Neural cell (in vitro differentiated cells): ENCODE results near the gene FAM9C. TPM values are rescaled to one million over a fixed set of nuclear protein-coding genes. Genes with fewer than 3 reads are reported as not detected.

ENCODE experiments used
- H2AFZ ChIP-seq: fragments of 200-600, 300-800 bp; sonication (generic), shearing (Covaris generic); 2 replicates; pipeline ENCODE4 v1.6.0; 2014; ENCODE audit warnings: low read depth, mild to moderate bottlenecking, antibody characterized with exemption, low read length, moderate library complexity
- H3F3A ChIP-seq: fragments of 200-600 bp; shearing (Covaris generic); 2 replicates; pipeline ENCODE4 v1.6.1; 2016; ENCODE audit warnings: mild to moderate bottlenecking, moderate library complexity, mixed read lengths, antibody characterized with exemption, low read length; ENCODE audit not compliant: insufficient read depth, poor library complexity, severe bottlenecking
- H3K27ac ChIP-seq: fragments of 200-600, 300-800 bp; sonication (generic), shearing (Covaris generic); 2 replicates; pipeline ENCODE4 v1.5.1; 2014; ENCODE audit warnings: mild to moderate bottlenecking, low read length, moderate library complexity
- H3K27me3 ChIP-seq: fragments of 300-800, 200-600 bp; sonication (generic), shearing (Covaris generic); 2 replicates; pipeline ENCODE4 v1.6.0; 2014; ENCODE audit warnings: mild to moderate bottlenecking, low read depth, low read length, moderate library complexity; ENCODE audit not compliant: insufficient read depth
- H3K36me3 ChIP-seq: fragments of 300-800, 200-600 bp; sonication (generic), shearing (Covaris generic); 2 replicates; pipeline ENCODE4 v1.5.1; 2014; ENCODE audit warnings: mild to moderate bottlenecking, antibody characterized with exemption, low read length, moderate library complexity; ENCODE audit not compliant: insufficient read depth
- H3K4me2 ChIP-seq: fragments of 300-800, 200-600 bp; sonication (generic), shearing (Covaris generic); 2 replicates; pipeline ENCODE4 v1.6.0; 2014; ENCODE audit warnings: mild to moderate bottlenecking, low read length
- H3K4me3 ChIP-seq: fragments of 300-800, 200-600 bp; sonication (generic), shearing (Covaris generic); 2 replicates; pipeline ENCODE4 v1.5.1; 2014; ENCODE audit warnings: mild to moderate bottlenecking, low read length, moderate library complexity
- H3K79me2 ChIP-seq: fragments of 200-600 bp; shearing (Covaris generic); replicated peaks from 2 replicates; pipeline ENCODE4 v1.6.0; 2014; ENCODE audit warnings: mild to moderate bottlenecking, low read length, moderate library complexity; ENCODE audit not compliant: insufficient read depth
- H3K9ac ChIP-seq: fragments of 300-800, 200-600 bp; sonication (generic), shearing (Covaris generic); 2 replicates; pipeline ENCODE4 v1.6.1; 2016; ENCODE audit warnings: mild to moderate bottlenecking, low read length, mixed read lengths
- H3K9me2 ChIP-seq: fragments of 200-600 bp; shearing (Covaris generic); 2 replicates; pipeline ENCODE4 v1.6.1; 2016; ENCODE audit warnings: mild to moderate bottlenecking, low read length, mixed read lengths; ENCODE audit not compliant: insufficient read depth
- H3K9me3 ChIP-seq: fragments of 200-600, 300-800 bp; sonication (generic), shearing (Covaris generic); 2 replicates; pipeline ENCODE4 v1.6.1; 2016; ENCODE audit warnings: mild to moderate bottlenecking, mixed run types, low read length, moderate library complexity, mixed read lengths
- H4K20me1 ChIP-seq: fragments of 200-600 bp; shearing (Covaris generic); 2 replicates; pipeline ENCODE4 v1.6.1; 2016; ENCODE audit warnings: mild to moderate bottlenecking, mixed run types; ENCODE audit not compliant: insufficient read depth
- EP300 ChIP-seq: fragments of 450-650 bp; conservative IDR thresholded peaks from 2 replicates; pipeline ENCODE4 v1.6.1; 2014; ENCODE audit warnings: antibody characterized with exemption, mild to moderate bottlenecking, moderate library complexity; ENCODE audit not compliant: poor library complexity, severe bottlenecking
- EZH2 ChIP-seq: fragments of 200-600, 300-800 bp; shearing (Covaris generic), sonication (generic); IDR thresholded peaks from 2 replicates; pipeline ENCODE4 v1.6.1; 2014; ENCODE audit warnings: antibody characterized with exemption, low read length, borderline replicate concordance, mild to moderate bottlenecking; ENCODE audit not compliant: insufficient read depth, poor library complexity, severe bottlenecking
- MXI1 ChIP-seq: fragments of 450-650 bp; conservative IDR thresholded peaks from 2 replicates; pipeline ENCODE4 v1.6.1; 2014; ENCODE audit warnings: antibody characterized with exemption, mild to moderate bottlenecking; ENCODE audit not compliant: poor library complexity, severe bottlenecking
- POLR2AphosphoS5 ChIP-seq: IDR thresholded peaks from 2 replicates; pipeline ENCODE4 v1.6.1; 2012
- RAD21 ChIP-seq: fragments of 450-650 bp; conservative IDR thresholded peaks from 2 replicates; pipeline ENCODE4 v1.6.1; 2014; ENCODE audit warnings: antibody characterized with exemption, mild to moderate bottlenecking, moderate library complexity
- SMC3 ChIP-seq: fragments of 450-650 bp; conservative IDR thresholded peaks from 2 replicates; pipeline ENCODE4 v1.6.1; 2014; ENCODE audit warnings: antibody characterized with exemption, mild to moderate bottlenecking, moderate library complexity; ENCODE audit not compliant: poor library complexity
- TAF1 ChIP-seq: IDR thresholded peaks from 2 replicates; pipeline ENCODE4 v1.6.1; 2012; ENCODE audit warnings: low read depth
- polyA minus RNA-seq: library from RNA; depleted of rRNA, polyadenylated mRNA; stranded (reverse); fragments of >200 nt; gene quantifications from 2 replicates; pipeline ENCODE4 v1.2.3, GENCODE V29; 2014
- polyA plus RNA-seq: library from polyadenylated mRNA; depleted of rRNA; stranded (reverse); fragments of >200 nt; gene quantifications from 2 replicates; pipeline ENCODE4 v1.2.3, GENCODE V29; 2014
- TF ChIP-seq, protein P1 (sequence below): fragments of 450-650 bp; IDR thresholded peaks from 2 replicates; pipeline ENCODE4 v1.5.1; 2014; ENCODE audit warnings: antibody characterized with exemption, mild to moderate bottlenecking, moderate library complexity; ENCODE audit not compliant: poor library complexity, severe bottlenecking
- TF ChIP-seq, protein P2 (sequence below): IDR thresholded peaks from 2 replicates; pipeline ENCODE4 v1.6.1; 2012; ENCODE audit warnings: borderline replicate concordance

FAM9C gene
- not detected in 2 replicates for polyA plus RNA-seq
- not detected in 2 replicates for polyA minus RNA-seq

GRCh38 chrX:13044441-13044840, at the start of gene FAM9C:
FAM9C (minus strand) TSS chrX:13044620; CDS start chrX:13043789, 831 bp downstream.
- Histone ChIP-seq H2AFZ (no peak within 1 kb of the TSS), H4K20me1 (no peaks in the 10 kb centered on the region), H3K9ac (no peak within 1 kb of the TSS), H3K9me3 (no peaks in the 10 kb centered on the region), H3K4me2 (no peak within 1 kb of the TSS), H3F3A (no peaks in the 10 kb centered on the region), H3K27me3 (no peaks in the 10 kb centered on the region), H3K36me3 (no peaks in the 10 kb centered on the region), H3K9me2 (no peaks in the 10 kb centered on the region), H3K79me2 (no peaks in the 10 kb centered on the region), H3K4me3 (no peak within 1 kb of the TSS), H3K27ac (no peak within 1 kb of the TSS)
- TF ChIP-seq SMC3 (no peak), TAF1 (no peak), POLR2AphosphoS5 (no peak), EZH2 (no peak), RAD21 (no peak), EP300 (no peak), MXI1 (no peak)
- TF ChIP-seq, protein P1, sequence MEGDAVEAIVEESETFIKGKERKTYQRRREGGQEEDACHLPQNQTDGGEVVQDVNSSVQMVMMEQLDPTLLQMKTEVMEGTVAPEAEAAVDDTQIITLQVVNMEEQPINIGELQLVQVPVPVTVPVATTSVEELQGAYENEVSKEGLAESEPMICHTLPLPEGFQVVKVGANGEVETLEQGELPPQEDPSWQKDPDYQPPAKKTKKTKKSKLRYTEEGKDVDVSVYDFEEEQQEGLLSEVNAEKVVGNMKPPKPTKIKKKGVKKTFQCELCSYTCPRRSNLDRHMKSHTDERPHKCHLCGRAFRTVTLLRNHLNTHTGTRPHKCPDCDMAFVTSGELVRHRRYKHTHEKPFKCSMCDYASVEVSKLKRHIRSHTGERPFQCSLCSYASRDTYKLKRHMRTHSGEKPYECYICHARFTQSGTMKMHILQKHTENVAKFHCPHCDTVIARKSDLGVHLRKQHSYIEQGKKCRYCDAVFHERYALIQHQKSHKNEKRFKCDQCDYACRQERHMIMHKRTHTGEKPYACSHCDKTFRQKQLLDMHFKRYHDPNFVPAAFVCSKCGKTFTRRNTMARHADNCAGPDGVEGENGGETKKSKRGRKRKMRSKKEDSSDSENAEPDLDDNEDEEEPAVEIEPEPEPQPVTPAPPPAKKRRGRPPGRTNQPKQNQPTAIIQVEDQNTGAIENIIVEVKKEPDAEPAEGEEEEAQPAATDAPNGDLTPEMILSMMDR, result no peak
- TF ChIP-seq, protein P2, sequence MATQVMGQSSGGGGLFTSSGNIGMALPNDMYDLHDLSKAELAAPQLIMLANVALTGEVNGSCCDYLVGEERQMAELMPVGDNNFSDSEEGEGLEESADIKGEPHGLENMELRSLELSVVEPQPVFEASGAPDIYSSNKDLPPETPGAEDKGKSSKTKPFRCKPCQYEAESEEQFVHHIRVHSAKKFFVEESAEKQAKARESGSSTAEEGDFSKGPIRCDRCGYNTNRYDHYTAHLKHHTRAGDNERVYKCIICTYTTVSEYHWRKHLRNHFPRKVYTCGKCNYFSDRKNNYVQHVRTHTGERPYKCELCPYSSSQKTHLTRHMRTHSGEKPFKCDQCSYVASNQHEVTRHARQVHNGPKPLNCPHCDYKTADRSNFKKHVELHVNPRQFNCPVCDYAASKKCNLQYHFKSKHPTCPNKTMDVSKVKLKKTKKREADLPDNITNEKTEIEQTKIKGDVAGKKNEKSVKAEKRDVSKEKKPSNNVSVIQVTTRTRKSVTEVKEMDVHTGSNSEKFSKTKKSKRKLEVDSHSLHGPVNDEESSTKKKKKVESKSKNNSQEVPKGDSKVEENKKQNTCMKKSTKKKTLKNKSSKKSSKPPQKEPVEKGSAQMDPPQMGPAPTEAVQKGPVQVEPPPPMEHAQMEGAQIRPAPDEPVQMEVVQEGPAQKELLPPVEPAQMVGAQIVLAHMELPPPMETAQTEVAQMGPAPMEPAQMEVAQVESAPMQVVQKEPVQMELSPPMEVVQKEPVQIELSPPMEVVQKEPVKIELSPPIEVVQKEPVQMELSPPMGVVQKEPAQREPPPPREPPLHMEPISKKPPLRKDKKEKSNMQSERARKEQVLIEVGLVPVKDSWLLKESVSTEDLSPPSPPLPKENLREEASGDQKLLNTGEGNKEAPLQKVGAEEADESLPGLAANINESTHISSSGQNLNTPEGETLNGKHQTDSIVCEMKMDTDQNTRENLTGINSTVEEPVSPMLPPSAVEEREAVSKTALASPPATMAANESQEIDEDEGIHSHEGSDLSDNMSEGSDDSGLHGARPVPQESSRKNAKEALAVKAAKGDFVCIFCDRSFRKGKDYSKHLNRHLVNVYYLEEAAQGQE, result no peak

GRCh38 chrX:13093529-13094140, 49.2 kb upstream of the FAM9C start:
- no peaks in the 10 kb centered on the region for H3F3A ChIP-seq
- no peaks in the 10 kb centered on the region for H3K9me3 ChIP-seq
- H3K27me3 ChIP-seq, result no peaks in the 10 kb centered on the region
- no peaks in the 10 kb centered on the region for H3K36me3 ChIP-seq
- H3K9me2 ChIP-seq, result no peaks in the 10 kb centered on the region
- no peak overlapping the region for H2AFZ ChIP-seq
- no peaks in the 10 kb centered on the region for H3K79me2 ChIP-seq
- no peak overlapping the region for H3K4me2 ChIP-seq
- H4K20me1 ChIP-seq, result no peaks in the 10 kb centered on the region
- TF ChIP-seq, protein P1, result no peak
- TF ChIP-seq TAF1, result no peak
- TF ChIP-seq SMC3, result no peak
- TF ChIP-seq MXI1, result no peak
- TF ChIP-seq POLR2AphosphoS5, result no peak
- TF ChIP-seq EP300, result no peak
- TF ChIP-seq RAD21, result no peak
- no peak for TF ChIP-seq EZH2
- TF ChIP-seq, protein P2, result no peak
- H3K4me3 ChIP-seq, result no peak overlapping the region
- no peak overlapping the region for H3K9ac ChIP-seq
- H3K27ac ChIP-seq, result no peak overlapping the region
